ENCODE data around the gene LIPM.

- TF ChIP-seq TCF12 (IDR thresholded peaks at IDR 0.05; ENCODE audit: low read depth) (no peak), EP300 (IDR thresholded peaks at IDR 0.05; ENCODE audit: borderline replicate concordance) (no peak), MAX (IDR thresholded peaks at IDR 0.05) (no peak), TAF1 (IDR thresholded peaks at IDR 0.05; ENCODE audit: low read depth) (no peak), NFIC (IDR thresholded peaks at IDR 0.05) (no peak), FOXM1 (IDR thresholded peaks at IDR 0.05; ENCODE audit: borderline replicate concordance, low read depth) (no peak), CEBPB (IDR thresholded peaks at IDR 0.05) (no peak), RAD21 (IDR thresholded peaks at IDR 0.05; ENCODE audit: low read depth) (no peak)
Measured at GRCh38 chr10:88764110-88764509, 38.4 kb upstream of the LIPM start.

Measured in Ishikawa (cell line).